ENCODE measurements around the gene ZNF415.
"Not testable (repeated sequence)": the region's sequence is repeated elsewhere in the genome, so short reads cannot be mapped to it uniquely, and the experiment has no call there.

Gene ZNF415

GRCh38 chr19:53132141-53132991 is at the start of gene ZNF415:
ZNF415 (minus strand) TSS chr19:53132910; CDS start chr19:53122676, 10,234 bp downstream.
- DNase-seq: peak in 1 of 2 experiments; percentile 47

DNA sequence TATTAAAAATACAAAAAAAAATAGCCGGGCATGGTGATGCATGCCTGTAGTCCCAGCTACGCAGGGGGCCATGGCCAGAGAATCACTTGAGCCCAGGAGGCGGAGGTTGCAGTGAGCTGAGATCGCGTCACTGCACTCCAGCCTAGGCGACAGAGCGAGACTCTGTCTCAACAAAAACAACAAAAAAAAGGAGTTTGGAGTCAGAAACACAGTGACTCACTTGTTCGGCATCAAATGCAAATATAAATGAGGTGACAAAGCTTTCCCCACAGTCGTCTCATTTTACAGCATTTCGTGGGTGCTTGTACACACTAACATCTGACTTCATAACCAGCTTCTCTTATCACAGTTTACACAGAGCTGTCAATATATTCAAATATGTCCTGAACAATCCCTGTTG is 49.5 kb upstream of the ZNF415 start:
- DNase-seq: no peak

DNA sequence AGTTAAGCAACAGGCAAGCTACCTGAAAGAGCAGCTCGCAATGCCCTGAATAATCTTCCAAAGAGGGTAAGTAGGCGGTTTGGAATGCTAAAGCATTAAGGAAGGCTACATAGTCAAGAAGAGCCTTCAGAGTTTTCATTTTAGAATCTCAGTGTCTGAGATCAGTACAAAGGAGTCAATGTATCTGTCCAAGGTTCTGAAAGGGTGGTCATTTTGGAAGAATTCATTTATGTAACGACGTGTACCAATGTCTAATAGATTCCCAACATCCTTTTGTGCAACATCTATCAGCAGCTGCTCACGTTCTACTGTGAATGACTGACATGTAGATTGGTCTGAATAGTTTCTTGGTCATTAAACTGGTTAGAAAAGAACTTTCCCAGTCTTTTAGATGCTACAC is 45.3 kb upstream of the ZNF415 start:
- DNase-seq: no peak

GRCh38 chr19:53172889-53173288 is 40.2 kb upstream of the ZNF415 start:
- DNase-seq: no peak

DNA sequence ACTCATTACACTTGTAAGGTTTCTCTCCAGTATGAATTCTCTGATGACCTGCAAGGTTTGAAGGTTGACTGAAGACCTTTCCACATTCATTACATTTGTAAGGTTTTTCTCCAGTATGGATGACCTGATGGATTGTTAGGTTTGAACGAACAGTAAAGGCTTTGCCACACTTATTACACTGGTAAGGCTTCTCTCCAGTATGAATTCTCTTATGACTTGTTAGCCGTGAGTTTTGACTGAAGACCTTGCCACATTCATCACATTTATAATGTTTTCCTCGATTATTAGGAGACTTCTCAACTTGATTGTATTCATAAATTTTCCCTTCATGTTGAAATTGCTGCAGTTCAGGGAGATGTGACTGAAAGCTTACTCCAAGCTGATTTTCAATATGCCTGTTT is 33.0 kb upstream of the ZNF415 start:
- no peak for DNase-seq

DNA sequence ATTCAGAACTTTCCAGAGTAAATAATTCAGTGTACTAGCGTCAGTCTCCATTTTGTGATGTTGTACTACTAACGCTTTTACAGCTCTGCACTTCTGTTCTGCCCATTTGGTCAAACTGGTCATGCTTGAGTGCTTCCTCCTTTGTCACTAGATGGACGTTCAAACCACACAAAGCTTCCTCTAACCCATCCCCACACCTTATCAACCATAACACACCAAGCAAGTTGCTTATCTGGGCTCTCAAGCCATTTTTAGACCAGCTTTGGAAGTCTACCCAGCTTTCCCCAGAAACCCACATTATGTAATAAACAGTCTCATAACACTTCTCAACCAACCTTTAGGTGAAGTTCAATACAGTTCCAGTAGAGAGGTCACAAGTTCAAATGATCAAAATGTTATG is 28.4 kb upstream of the ZNF415 start:
- DNase-seq: no peak

DNA sequence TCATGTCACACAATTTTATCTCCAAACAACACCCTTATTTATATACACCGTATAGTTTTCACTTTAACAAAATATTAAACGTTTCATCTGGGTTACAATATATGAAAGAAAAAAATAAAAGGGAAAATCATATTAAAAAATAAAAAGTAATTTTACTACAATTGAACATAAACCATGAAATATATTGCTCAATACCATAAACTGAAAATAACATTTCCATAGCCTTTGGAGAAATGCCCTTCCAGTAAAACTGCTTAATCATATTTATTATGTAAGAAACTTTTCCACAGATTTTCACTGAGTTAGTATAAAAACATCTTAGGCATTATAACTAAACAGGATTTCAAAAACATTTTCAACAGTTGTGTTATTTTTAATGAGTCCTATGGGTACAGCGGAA is 27.6 kb upstream of the ZNF415 start:
- DNase-seq: no peak

DNA sequence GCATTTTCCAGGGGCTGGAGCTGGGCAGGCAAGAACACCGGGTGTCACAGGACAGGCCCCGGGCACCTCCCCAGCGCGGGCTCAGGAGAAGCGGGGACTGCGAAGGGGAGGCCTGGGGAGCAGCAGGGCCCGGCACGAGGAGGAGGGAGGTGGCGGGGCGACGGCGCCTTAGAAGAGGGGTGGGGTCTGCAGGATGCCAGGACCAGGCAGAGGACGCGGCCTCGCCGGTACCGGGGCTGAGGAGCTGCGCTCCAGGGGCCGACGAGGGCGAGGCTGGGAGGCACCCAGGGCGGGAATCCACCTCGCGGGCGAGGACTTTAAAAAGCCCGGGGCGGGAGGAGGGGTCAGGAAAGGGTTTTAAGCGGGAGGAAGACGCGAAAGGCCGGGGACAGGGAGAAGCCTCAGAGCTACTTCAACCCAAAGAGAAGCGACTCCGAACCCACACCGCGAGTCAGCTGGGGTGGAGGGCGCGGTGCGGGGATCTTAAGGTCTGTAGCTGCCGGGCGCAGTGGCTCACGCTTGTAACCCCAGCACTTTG is 25.5 kb upstream of the ZNF415 start:
- no peak for DNase-seq

DNA sequence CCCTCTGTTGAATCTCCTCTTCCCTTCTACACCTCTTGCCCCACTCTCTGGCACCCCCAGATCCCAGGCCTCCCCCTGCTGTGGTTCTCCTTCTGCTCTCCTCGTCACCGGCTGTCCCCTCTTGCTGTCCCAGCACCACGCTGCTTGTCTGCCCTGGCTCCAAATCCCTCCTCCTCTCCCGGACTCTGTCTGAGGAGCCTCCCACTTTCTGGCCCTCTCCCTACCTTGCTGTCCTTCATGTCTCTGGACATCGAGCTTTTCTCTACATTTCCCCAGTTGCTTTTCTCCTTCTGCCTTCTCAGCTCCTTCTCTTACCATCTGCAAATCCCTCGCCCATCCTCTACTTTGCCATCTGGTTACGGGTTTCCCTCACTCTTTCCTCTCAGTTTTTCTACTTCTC is 24.9 kb upstream of the ZNF415 start:
- no peak for DNase-seq

GRCh38 chr19:53156850-53157249 is 24.1 kb upstream of the ZNF415 start:
- DNase-seq: no peak

DNA sequence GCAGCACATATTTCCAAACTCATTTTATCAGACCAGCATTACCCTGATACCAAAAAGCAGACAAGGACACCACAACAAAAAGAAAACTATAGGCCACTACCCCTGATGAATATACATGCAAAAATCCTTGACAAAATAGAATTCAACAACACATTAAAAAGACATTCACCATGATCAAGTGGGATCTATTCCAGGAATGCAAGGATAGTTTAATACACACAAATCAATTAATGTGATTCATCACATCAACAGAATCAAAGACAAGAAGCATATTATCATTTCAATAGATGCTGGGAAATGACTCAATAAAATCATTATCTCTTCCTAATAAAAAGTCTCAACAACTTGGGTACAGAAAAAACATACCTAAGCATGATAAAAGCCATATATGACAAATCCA is 14.9 kb upstream of the ZNF415 start:
- DNase-seq: no peak

- DNase-seq: no peak
Measured at GRCh38 chr19:53140351-53140750, 7.6 kb upstream of the ZNF415 start.

DNA sequence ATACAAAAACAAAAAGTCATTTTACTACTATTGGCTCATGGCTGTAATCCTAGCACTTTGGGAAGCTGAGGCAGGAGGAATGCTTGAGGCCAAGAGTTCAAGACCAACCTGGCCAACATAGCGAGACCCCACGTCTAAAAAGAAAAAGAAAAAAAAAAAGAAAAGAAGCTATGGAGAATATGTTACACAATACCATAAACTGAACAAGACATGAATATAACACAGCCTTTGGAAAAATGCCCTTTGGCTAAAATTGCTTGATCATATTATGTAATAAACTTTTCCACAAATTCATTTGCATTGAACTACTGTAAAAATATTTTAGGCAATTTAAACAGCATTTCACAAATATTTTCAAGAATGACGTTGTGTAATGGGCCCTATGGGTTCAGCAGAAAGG is 3.7 kb upstream of the ZNF415 start:
- no peak for DNase-seq

- DNase-seq: no peak
Measured at GRCh38 chr19:53131727-53132126, 983 bp downstream of the ZNF415 start.

DNA sequence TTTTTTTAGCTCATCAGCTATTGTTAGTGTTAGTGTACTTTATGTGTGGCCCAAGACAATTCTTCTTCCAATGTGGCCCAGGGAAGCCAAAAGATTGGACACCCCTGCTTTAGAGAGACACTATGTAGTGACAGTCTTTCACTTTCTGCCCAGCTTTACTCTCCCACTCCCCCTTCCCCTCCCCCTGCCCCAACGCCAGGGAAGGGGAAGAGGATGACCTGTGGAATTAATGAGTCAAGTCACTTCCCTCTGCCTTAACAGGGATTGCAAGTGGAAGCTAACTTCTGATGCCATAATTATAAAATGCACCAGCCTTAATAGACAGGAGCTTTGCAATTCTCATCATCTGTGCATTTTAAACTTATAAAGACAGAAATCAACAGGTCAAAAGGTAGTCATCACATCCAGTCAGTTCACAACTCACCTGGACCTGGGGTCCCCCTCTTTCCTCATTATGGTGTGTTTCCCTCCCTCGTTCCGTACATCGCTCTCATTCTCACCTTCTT is 1.6 kb downstream of the ZNF415 start:
- DNase-seq: no peak

GRCh38 chr19:53130506-53130905 is 2.2 kb downstream of the ZNF415 start:
- no peak for DNase-seq

GRCh38 chr19:53126733-53127526 is 5.8 kb downstream of the ZNF415 start:
- not testable (repeated sequence) for DNase-seq

- DNase-seq: no peak
Measured at GRCh38 chr19:53123400-53123799, 9.3 kb downstream of the ZNF415 start.

DNA sequence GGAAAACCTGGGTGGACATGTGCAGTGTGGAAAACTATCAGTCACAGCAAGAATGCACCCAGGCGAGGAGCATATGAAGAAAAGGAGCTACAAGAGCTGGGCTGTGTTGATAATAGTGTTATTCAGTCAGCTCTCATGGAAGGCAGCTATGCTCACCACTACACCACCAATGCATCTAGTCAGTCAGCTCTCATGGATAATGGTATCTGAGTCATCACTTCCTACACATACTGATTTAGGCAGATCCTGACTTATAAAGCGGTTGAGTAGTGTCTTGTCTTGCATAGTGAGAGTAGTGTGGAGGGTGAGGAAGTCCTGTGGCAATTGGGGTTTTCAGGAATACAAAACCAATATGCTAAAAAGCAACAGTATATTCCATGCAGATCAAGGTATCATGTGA is 20.4 kb downstream of the ZNF415 start:
- no peak for DNase-seq

DNA sequence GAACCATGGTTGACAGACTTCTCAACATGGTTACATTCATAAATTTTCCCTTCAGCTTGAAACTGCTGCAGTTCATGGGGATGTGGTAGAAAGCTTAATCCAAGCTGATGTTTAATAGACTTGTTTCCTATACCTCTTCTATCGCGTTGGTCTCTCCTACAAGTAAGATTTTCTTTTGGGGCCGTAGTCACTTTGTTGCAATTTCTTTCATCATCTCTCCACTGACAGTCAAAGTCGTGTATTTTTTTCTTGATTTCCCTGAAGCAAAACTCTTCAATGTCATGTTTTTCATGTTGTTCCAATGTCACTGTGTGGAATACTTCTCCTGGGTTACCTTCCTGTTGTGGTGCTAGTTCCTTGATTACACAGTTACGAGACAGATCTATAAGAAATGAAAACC is 23.2 kb downstream of the ZNF415 start:
- no peak for DNase-seq

DNA sequence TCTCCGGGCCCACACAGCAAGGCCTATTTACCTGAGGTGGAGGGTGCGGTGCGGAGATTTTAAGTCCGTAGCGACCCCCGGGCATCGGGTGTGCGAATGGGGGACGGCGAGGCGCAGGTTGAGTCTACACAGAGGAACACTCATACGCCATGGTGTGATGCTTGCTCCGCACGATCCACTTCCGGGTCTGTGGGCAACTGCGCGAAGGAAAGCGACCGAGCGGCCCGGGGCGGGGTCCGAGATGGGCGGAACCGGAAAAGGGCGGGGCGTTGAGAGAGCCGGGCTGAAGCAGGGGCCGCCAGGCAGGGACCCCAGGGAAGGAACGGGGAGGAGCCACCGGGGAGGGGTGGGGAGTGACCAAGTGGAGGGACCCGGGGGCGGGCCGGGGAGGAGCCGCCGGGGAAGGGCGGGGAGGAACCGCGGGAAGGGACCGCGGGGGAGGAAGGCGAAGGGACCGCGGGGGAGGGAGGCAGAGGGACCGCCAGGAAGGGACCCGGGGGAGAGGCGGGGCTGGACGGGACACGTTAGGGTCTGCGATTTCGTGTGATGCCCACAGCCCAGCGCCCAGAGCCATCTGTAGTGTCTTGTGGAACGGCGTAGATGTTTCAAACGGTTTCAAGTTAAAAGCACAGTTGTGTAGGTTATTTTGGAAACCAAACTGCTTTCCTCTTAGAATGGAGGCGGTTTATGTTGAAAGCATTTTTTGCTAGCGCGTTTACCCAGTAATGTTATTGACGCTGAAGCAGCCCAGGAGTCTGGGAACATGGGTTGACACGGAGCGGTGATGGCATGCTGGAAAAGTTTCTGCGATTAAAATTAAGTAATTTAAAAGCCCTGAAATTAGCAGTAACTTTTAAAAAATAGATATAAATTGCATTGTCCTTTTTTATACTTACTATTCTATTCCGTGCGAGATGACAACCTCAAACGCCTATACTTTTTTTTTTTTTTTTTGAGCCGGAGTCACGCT is 29.2 kb downstream of the ZNF415 start, which contains the start of gene ZNF160:
Gene ZNF160, minus strand, starts transcription at position 189 of the 970 bp plus-strand sequence. CDS start 17,146 bp downstream, outside the sequence.
- DNase-seq: peak; percentile 69 to 87

GRCh38 chr19:53102756-53103233 is 29.9 kb downstream of the ZNF415 start:
- DNase-seq: no peak
